Gastroesophageal sphincter (tissue), 3 donors: ENCODE measurements around the gene CHCHD6.

Experiments used
- CTCF ChIP-seq, 4 experiments: fragments of 200-600 bp in 2 of 4; fragments of 450-650 bp in 2 of 4; sonication (generic) in 1 of 4; IDR thresholded peaks; one replicate each; pipeline ENCODE4 v1.5.1; 2017 to 2019; ENCODE audit warnings: antibody characterized with exemption in 4 of 4, mild to moderate bottlenecking in 2 of 4, moderate library complexity in 2 of 4
- POLR2A ChIP-seq, 2 donors: fragments of 450-650 bp; IDR thresholded peaks; one replicate each; pipeline ENCODE4 v1.6.1; 2017; ENCODE audit warnings: antibody characterized with exemption in 2 of 2, mild to moderate bottlenecking in 2 of 2, moderate library complexity in 1 of 2

GRCh38 chr3:126893651-126894050, 189.6 kb downstream of the CHCHD6 start:
- TF ChIP-seq POLR2A (IDR thresholded peaks at IDR 0.05) (no peak), CTCF (IDR thresholded peaks at IDR 0.05) (no peak)
